HG03135 (cell line): Measurements from ENCODE around the gene PRDM1.
A peak's percentile ranks its signal among the peaks of the same experiment; 100 is the strongest.

Experiments
- ATAC-seq: cut with Tn5 transposase; IDR thresholded peaks from one replicate; pipeline ENCODE4 v1.9.1; 2021; ENCODE audit warnings: mild to moderate bottlenecking, moderate library complexity; ENCODE audit not compliant: unreplicated experiment

Gene PRDM1

DNA sequence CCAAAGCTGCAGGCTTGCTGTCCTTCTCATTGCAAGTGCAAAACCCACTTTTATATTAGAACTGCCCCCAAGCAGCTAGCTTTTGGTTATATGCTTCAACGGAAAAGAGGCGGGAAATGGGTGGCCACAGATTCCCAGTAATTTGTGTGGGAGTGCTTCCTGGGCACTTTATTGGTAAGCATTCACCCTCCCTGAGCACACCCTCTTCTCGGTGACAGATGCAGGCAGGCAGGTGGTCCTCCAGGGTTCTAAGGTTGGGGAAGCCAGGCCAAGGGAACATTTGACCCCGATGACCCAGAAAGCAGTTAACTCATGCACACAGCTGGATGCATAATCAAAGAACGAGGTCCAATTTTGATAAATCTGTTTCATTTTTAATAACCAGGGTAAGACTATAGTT lies 29.1 kb downstream of the PRDM1 start:
- no peak for ATAC-seq

- ATAC-seq = no peak
Measured at GRCh38 chr6:106116125-106116832, 30.1 kb downstream of the PRDM1 start.

GRCh38 chr6:106117579-106117978 lies 31.4 kb downstream of the PRDM1 start:
- ATAC-seq = no peak

DNA sequence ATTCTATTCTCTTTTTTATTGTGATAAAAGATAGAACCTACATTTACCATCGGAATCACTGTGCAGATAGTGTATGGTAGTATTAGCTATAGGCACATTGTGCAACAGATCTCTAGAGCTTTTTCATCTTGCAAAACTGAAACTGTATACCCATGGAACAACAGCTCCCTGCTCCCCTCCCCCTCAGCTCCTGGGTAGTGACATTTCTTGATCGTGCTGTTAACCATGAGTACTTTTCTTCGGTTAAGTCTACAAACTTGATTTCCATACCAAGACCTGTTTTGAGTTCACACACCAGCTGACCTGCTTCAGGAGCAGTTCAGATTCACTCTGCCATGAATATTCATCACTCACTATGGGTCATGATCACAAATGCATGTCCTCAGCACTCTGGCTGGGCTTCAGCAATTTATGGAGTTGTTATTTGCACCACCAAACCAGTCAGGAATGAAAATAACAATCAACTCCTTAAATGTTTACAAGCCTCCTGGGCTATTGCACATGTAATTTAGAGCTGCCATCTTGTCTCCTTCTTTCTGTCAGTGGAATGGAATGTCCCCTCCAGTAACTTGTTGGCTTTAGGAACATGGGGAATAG lies 32.8 kb downstream of the PRDM1 start:
- no peak for ATAC-seq

GRCh38 chr6:106119546-106119945 lies 33.4 kb downstream of the PRDM1 start:
- no peak for ATAC-seq

- no peak for ATAC-seq
Measured at GRCh38 chr6:106120006-106120405, 33.9 kb downstream of the PRDM1 start.

DNA sequence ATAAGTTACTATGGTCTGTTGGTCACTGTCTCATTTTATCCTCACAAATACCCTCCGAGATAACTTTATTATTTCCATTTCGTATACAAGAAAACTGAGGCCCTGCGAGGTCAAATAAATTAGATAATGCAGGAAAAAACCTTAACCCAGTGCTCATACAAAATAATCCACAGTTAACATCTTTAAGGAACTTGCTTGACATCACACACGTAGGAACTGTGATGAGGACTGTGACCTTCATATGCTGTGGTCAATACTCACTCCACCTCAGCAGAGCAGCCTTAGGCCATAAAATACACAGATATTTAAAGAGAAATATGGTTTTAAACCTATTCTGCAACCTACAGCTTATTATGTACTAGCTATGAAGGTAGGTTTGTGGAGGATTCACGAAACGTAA lies 34.3 kb downstream of the PRDM1 start:
- ATAC-seq = no peak

DNA sequence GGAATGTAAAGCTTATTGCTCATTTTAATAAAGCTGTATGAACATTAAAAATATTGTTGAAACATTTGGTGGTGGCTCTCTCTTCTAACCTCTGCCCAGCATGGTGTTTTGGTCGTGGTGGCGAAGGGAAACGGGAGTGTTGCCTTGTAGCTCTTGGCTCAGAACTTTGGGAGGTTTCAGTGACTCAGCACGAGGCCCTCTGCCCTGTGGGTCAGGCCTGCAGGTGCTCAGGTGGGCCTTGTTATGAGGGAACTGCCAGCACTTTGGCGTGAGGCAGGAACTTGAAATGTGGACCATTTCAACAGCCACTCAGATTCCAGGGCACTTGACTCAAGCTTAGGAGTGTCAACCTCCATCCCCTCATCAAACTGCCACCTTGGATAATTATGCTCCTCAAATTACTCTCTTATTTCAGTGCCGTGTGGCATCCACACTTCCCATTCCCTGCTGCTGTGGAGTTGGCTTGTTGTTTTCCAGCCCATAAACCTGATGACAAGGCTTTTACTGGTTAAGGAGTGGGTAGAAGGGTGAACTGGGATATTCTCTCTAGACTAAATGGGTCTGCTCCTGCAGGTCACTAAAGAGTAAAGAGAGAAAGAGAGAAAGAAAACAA lies 36.3 kb downstream of the PRDM1 start:
- no peak for ATAC-seq

DNA sequence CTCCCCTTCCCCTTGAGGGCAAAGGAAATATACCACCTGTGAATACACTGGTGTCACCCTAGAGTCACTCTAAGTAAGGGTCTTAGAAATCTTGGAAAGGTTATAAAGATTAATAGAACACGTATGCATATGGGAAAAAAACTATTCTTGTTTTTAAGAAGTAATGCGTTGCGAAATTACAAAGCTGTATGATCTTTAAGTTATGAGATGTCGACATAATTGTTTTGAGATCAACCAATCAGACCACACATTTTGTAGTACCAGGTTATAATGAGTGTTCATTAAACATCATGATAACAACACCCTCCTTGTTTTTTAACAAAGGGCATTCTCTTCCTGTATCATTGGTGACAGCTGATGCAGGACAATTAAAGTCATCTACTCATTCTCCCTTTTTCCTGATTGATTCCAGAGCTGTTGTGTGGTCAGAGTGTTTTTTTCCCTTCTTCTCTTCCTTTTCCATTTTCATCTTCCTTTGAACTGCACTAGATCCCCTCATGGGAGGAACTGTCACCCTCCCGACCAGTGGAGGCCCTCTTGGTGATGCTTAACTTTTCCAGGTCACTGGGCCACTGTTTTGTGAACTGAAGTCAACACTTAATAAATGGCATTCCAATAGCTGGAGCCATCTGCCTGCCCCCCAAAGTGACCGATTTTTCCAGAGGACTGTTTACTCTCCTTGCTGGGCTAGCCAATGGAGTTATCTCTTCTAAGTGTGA lies 37.0 kb downstream of the PRDM1 start:
- ATAC-seq = no peak

GRCh38 chr6:106124015-106124414 lies 37.9 kb downstream of the PRDM1 start:
- ATAC-seq = no peak

DNA sequence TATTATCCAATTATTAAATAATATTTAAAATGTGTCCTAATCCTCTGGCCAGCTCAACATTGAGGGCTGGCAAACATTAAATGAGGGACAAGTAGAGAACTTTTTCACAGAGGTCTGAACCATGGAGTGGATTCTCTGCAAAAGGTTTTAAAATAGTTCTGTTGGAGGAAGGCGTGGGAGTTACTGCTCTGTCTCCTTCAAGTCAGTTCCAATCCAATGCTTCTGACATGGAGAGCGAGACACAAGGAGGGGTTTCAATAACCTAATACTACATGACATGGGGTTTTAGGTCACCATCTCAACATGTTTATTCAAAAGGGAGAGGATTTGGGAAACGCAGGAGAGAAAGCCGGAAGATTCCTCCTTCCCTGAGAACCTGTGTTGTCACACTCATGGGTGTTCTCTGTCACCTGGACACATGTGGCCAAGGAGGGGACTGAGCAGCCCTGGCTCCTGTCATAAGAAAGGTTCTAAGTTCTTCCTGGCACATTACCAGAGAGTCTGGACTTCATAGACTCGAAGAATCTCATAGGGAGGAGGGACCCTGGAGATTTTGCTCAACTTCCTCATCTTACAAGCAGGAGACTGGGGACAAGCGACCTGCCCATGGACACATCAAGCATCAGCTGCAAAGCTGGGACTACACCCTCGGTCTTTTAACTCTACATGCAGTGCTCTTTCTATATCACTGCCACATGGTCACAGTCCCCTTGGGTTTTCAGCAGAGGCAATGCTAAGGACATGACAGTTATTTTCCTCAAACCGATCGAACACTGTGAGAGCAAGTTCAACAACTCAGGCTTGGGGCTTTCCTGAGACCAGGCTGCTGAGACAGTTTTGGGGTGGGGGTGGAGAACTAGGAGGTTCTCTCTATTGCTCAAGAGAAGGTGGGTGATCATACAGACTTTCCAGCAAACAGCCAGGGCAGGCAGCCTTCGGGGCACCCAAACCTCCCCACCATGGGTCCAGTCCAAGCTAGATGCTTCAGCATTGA lies 38.6 kb downstream of the PRDM1 start:
- no peak for ATAC-seq

DNA sequence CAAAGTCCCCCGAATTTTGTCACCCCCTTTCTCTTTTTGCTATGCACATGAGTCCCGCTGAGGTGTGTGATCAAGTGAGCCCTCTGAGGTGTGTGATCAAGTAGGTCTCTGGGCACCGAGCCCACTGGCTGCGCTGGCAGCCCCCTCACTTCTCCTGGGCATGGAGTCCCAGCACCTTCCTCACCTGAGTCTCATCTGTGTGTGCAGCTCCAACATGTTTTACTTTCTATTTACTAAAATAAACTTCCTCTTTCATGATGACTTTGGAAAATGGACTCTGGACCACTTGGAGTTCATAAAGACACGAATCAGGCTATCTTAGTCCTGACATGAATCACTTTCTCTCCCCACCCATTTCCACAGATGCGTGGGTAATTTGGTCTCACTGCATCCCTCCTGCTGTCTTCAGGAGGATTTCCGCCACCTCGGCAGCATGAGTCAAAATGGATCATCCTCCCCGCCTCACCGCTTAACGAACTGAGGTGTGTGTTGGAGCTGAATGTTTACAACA lies 39.8 kb downstream of the PRDM1 start:
- ATAC-seq = peak; percentile 50

DNA sequence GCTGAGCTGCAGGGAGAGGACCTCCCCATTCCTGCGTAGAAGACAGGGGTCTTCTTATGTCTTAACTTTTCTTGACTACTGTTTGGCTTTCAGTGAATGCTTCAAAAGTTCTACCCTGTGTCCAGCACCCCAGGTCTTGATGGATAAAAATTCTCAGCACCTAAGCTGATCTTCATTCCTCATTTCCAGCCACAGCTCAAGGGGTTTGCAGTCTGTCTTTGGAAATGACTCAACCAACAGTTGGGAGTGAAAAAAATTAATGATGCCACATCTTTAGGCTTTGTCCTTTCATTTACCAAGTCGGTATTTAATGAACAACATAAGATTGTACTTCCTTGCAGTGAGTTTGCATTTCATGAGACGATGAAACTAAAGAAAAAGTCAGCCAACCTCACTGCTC lies 40.3 kb downstream of the PRDM1 start:
- peak; percentile 16 for ATAC-seq

DNA sequence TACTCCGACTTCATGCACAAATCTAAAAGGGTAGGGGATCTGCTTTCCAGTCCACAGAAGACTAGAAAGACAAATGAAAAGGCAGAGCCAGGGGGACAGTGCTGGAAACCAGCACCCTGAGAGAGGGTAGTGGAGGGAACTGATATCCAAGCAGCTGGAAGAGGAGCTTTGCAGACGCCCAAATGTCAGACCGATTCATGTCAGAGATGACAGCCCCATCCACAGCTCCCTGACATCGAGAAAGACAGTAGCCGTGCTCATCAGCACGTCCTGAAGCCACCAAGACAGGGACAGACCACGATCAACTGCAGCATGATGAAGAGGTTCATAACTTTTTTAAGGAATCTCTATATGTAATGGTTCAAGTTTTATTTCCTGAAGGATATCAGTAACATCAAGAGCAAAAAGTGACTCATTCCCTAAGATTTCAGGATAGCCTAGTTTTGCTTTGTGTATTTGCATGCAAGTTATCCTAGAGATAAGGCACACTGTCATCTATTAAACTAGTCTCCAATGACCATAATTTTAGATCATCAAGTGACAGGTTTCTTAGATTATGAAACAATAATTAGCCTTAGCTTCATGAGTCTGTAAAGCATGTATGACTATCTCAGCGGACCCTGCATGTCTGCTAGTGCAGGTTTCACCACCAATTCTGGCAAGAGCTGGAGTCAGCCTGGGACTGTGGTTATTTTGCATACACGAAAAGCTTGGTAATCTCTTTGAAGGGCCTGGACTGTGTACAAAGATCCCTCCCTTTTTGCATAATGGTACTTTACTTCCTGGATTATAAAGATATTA lies 43.0 kb downstream of the PRDM1 start:
- ATAC-seq = no peak

GRCh38 chr6:106132153-106132698 lies 46.1 kb downstream of the PRDM1 start:
- ATAC-seq = no peak

- ATAC-seq = no peak
Measured at GRCh38 chr6:106133040-106133439, 46.9 kb downstream of the PRDM1 start.

DNA sequence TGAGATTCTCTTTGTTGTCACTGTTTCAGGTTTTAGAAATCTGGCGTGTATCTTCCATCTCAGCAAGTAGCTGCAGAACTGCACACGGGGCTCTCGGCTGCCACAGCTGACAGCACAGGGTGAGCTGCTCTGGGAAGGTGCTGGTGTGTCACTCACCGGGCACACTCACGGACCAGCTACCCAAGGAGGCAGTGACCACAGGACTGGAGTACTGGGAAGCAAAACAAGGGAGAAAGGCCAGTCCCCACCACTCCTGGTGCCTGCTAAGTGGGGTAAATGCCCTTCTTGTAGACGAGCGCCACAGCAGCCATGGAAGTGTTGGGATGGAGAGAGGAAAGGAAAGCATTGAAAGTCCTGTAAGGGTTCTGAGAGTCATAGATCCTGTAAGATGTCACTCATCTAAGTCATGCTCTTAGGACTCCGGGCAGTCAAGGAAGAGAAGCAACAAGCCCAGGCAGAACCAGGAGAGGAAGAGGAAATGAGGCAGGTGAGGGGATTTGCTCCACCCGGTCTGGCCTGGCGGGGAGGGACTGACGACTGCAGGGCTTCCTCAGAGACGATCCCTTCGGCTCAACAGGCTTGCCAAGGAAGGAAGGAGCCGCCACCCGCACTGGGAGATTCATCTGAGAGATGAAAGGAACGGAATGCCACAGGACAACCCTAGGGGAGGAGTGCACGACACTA lies 48.1 kb downstream of the PRDM1 start:
- no peak for ATAC-seq

GRCh38 chr6:106134906-106135634 lies 48.9 kb downstream of the PRDM1 start:
- no peak for ATAC-seq
